Liver (tissue), 9 donors: ENCODE data around the gene TRERF1. TPM values are rescaled to one million over a fixed set of nuclear protein-coding genes. Genes with fewer than 3 reads are reported as not detected.

Experiments used
- DNase-seq: peaks from one replicate; pipeline ENCODE4 v3.0.0-alpha.2; 2017; ENCODE audit warnings: low spot score
- H3K27ac ChIP-seq, 2 donors: one replicate each; pipeline ENCODE4 v1.7.0; 2013; ENCODE audit warnings: inconsistent platforms in 2 of 2, low read length in 2 of 2, control low read depth in 1 of 2, low read depth in 1 of 2, mild to moderate bottlenecking in 1 of 2
- H3K27me3 ChIP-seq, 4 donors: one replicate each; pipeline versions ENCODE4 v1.6.1 to v1.7.0; 2013; ENCODE audit warnings: low read length in 3 of 4, inconsistent platforms in 1 of 4, mild to moderate bottlenecking in 1 of 4, moderate library complexity in 1 of 4; ENCODE audit not compliant: control insufficient read depth in 4 of 4, insufficient read depth in 4 of 4
- H3K36me3 ChIP-seq, 4 donors: one replicate each; pipeline versions ENCODE4 v1.6.1 to v1.7.0; 2013; ENCODE audit warnings: low read length in 3 of 4, mild to moderate bottlenecking in 3 of 4, low read depth in 1 of 4, moderate library complexity in 1 of 4; ENCODE audit not compliant: control insufficient read depth in 4 of 4, insufficient read depth in 3 of 4
- H3K4me1 ChIP-seq, 4 donors: one replicate each; pipeline versions ENCODE4 v1.6.1 to v1.7.0; 2013; ENCODE audit warnings: low read length in 3 of 4, mild to moderate bottlenecking in 3 of 4, moderate library complexity in 1 of 4; ENCODE audit not compliant: control insufficient read depth in 4 of 4, insufficient read depth in 4 of 4
- H3K4me3 ChIP-seq, 3 donors: one replicate each; pipeline versions ENCODE4 v1.6.1 to v1.7.0; 2013; ENCODE audit warnings: low read length in 3 of 3, control low read depth in 1 of 3, low read depth in 1 of 3, mild to moderate bottlenecking in 1 of 3
- H3K9ac ChIP-seq, 2 donors: one replicate each; pipeline ENCODE4 v1.7.0; 2013; ENCODE audit warnings: low read length in 2 of 2, mild to moderate bottlenecking in 2 of 2, moderate library complexity in 2 of 2, control low read depth in 1 of 2, low read depth in 1 of 2
- H3K9me3 ChIP-seq, 4 donors: one replicate each; pipeline versions ENCODE4 v1.6.1 to v1.7.0; 2013; ENCODE audit warnings: low read length in 3 of 4; ENCODE audit not compliant: control insufficient read depth in 4 of 4
- ATF3 ChIP-seq: IDR thresholded peaks from 2 replicates; pipeline ENCODE4 v1.6.1; 2016; ENCODE audit warnings: antibody characterized with exemption
- CTCF ChIP-seq: fragments of 150-350 bp; IDR thresholded peaks from 2 replicates; pipeline ENCODE4 v1.5.1; 2017; ENCODE audit warnings: improper control_type of control experiment, low read depth, low read length; ENCODE audit not compliant: missing input control
- EGR1 ChIP-seq, 2 donors: IDR thresholded peaks; 2 replicates each; pipeline ENCODE4 v1.6.1; 2016 to 2018; ENCODE audit warnings: antibody characterized with exemption in 2 of 2, low read depth in 2 of 2
- FOXA1 ChIP-seq: IDR thresholded peaks from 2 replicates; pipeline ENCODE4 v1.6.1; 2016; ENCODE audit warnings: antibody characterized with exemption
- FOXA2 ChIP-seq: IDR thresholded peaks from 2 replicates; pipeline ENCODE4 v1.6.1; 2016; ENCODE audit warnings: antibody characterized with exemption
- GABPA ChIP-seq, 2 donors: IDR thresholded peaks in 1 of 2; conservative IDR thresholded peaks in 1 of 2; 2 replicates each; pipeline ENCODE4 v1.6.1; 2016; ENCODE audit warnings: antibody characterized with exemption in 2 of 2, mild to moderate bottlenecking in 1 of 2, moderate library complexity in 1 of 2
- HNF4A ChIP-seq, 2 donors: conservative IDR thresholded peaks; 2 replicates each; pipeline ENCODE4 v1.6.1; 2016; ENCODE audit warnings: antibody characterized with exemption in 2 of 2, mild to moderate bottlenecking in 2 of 2
- HNF4G ChIP-seq: IDR thresholded peaks from 2 replicates; pipeline ENCODE4 v1.6.1; 2016; ENCODE audit warnings: antibody characterized with exemption
- JUND ChIP-seq, 2 donors: IDR thresholded peaks; 2 replicates each; pipeline ENCODE4 v1.6.1; 2016; ENCODE audit warnings: antibody characterized with exemption in 2 of 2
- MAX ChIP-seq: IDR thresholded peaks from 2 replicates; pipeline ENCODE4 v1.6.1; 2016; ENCODE audit warnings: antibody characterized with exemption
- NR2F2 ChIP-seq: IDR thresholded peaks from 2 replicates; pipeline ENCODE4 v1.6.1; 2016; ENCODE audit warnings: antibody characterized with exemption
- RAD21 ChIP-seq, 2 donors: IDR thresholded peaks; 2 replicates each; pipeline ENCODE4 v1.6.1; 2016; ENCODE audit warnings: antibody characterized with exemption in 2 of 2, mild to moderate bottlenecking in 2 of 2
- REST ChIP-seq: IDR thresholded peaks from 2 replicates; pipeline ENCODE4 v1.6.1; 2016; ENCODE audit warnings: antibody characterized with exemption, mild to moderate bottlenecking
- RXRA ChIP-seq, 2 donors: IDR thresholded peaks; 2 replicates each; pipeline ENCODE4 v1.6.1; 2017 to 2018; ENCODE audit warnings: antibody characterized with exemption in 2 of 2, mild to moderate bottlenecking in 1 of 2
- SP1 ChIP-seq: IDR thresholded peaks from 2 replicates; pipeline ENCODE4 v1.6.1; 2018; ENCODE audit warnings: antibody characterized with exemption, mild to moderate bottlenecking
- TAF1 ChIP-seq: conservative IDR thresholded peaks from 2 replicates; pipeline ENCODE4 v1.6.1; 2016; ENCODE audit warnings: antibody characterized with exemption, mild to moderate bottlenecking
- YY1 ChIP-seq: IDR thresholded peaks from 2 replicates; pipeline ENCODE4 v1.6.1; 2016; ENCODE audit warnings: antibody characterized with exemption, mild to moderate bottlenecking
- ZBTB33 ChIP-seq: IDR thresholded peaks from 2 replicates; pipeline ENCODE4 v1.6.1; 2016; ENCODE audit warnings: antibody characterized with exemption
- WGBS: extraction: QIAGEN DNeasy Blood & Tissue Kit; methylation state at CpG from one replicate; pipeline ENCODE4 v1.1.7; 2013; 5-methylcytosine and 5-hydroxymethylcytosine counted together
- polyA plus RNA-seq, 2 donors: library from polyadenylated mRNA; stranded (reverse) in 1 of 2; unstranded in 1 of 2; fragments of 200-250 nt in 1 of 2; fragments of >200 nt in 1 of 2; fragmentation: Nextera tagmentation in 1 of 2; extraction: Ambion mirVana in 1 of 2; gene quantifications; one replicate each; pipeline versions ENCODE4 v1.2.1 to v1.2.3, GENCODE V29; 2013 to 2015
- total RNA-seq, 2 donors: library from RNA; depleted of rRNA; stranded (reverse); fragments of >200 nt; gene quantifications; one replicate each; pipeline ENCODE4 v1.2.3, GENCODE V29; 2014
- donor health status: healthy.
- donor health status: healthy.
- donor health status: healthy.
- donor health status: healthy.
- donor health status: healthy.

Gene TRERF1
- total and polyA plus RNA-seq, 4 donors, result 0.33 to 1.3 (median 0.68) TPM

GRCh38 chr6:42316981-42317380 lies 134.7 kb downstream of the TRERF1 start:
- H3K9me3 ChIP-seq, result no peaks in the 10 kb centered on the region
- no peak for DNase-seq
- TF ChIP-seq YY1, result no peak
- no peak for TF ChIP-seq RXRA (IDR thresholded peaks at IDR 0.05)
- no peak for TF ChIP-seq CTCF
- no peak for TF ChIP-seq TAF1
- TF ChIP-seq HNF4G, result no peak
- no peak for TF ChIP-seq NR2F2
- TF ChIP-seq MAX, result no peak
- no peak for TF ChIP-seq EGR1 (IDR thresholded peaks at IDR 0.05; ENCODE audit: low read depth in 2 of 2)
- no peak for TF ChIP-seq ZBTB33
- TF ChIP-seq FOXA1, result no peak
- no peak for TF ChIP-seq SP1
- TF ChIP-seq GABPA (IDR thresholded peaks at IDR 0.05 in 1 of 2, conservative IDR thresholded peaks at IDR 0.05 in 1 of 2), result no peak
- no peak for TF ChIP-seq HNF4A (conservative IDR thresholded peaks at IDR 0.05)
- no peak for TF ChIP-seq FOXA2
- TF ChIP-seq ATF3, result no peak
- TF ChIP-seq JUND (IDR thresholded peaks at IDR 0.05), result no peak
- TF ChIP-seq RAD21 (IDR thresholded peaks at IDR 0.05), result no peak
- TF ChIP-seq REST, result no peak
- H3K36me3 ChIP-seq, result no peaks in the 10 kb centered on the region
- no peaks in the 10 kb centered on the region for H3K4me1 ChIP-seq
- H3K27me3 ChIP-seq, result no peaks in the 10 kb centered on the region
- no peak overlapping the region for H3K27ac ChIP-seq
- no peak overlapping the region for H3K4me3 ChIP-seq
- 79% methylated on average over 2 of the region's 2 CpGs for WGBS
- no peak overlapping the region for H3K9ac ChIP-seq
